K562 (cell line): Measurements from ENCODE around the gene SMIM29. TPM values are rescaled to one million over a fixed set of nuclear protein-coding genes. Genes with fewer than 3 reads are reported as not detected.

Experiments used
- ARID3B ChIP-seq: fragments of 250-450 bp; sonication (Bioruptor Pico); IDR thresholded peaks from 2 replicates; pipeline ENCODE4 v1.4.0; 2020; ENCODE audit warnings: borderline replicate concordance
- CREB1 ChIP-seq, 2 experiments: sonication (generic) in 1 of 2; formaldehyde crosslinking in 1 of 2; IDR thresholded peaks; 2 replicates each; pipeline versions ENCODE4 v1.6.1 to v1.8.0; 2012 to 2022; ENCODE audit warnings: inconsistent platforms in 1 of 2, mild to moderate bottlenecking in 1 of 2, missing genetic modification reagents in 1 of 2, moderate library complexity in 1 of 2
- CREB5 ChIP-seq: fragments of 250-450 bp; sonication (Bioruptor Pico); IDR thresholded peaks from 2 replicates; pipeline ENCODE4 v1.5.0; 2020; ENCODE audit warnings: mild to moderate bottlenecking
- E2F4 ChIP-seq: sonication (generic); formaldehyde crosslinking; IDR thresholded peaks from 2 replicates; pipeline ENCODE4 v1.8.0; 2022; ENCODE audit warnings: mild to moderate bottlenecking, low read depth, missing genetic modification reagents
- GATA2 ChIP-seq: sonication (generic); formaldehyde crosslinking; IDR thresholded peaks from 2 replicates; pipeline ENCODE4 v1.4.0; 2020; ENCODE audit warnings: mild to moderate bottlenecking, missing genetic modification reagents
- JUN ChIP-seq, 2 experiments: sonication (generic) in 1 of 2; formaldehyde crosslinking in 1 of 2; IDR thresholded peaks; 2 replicates each; pipeline versions ENCODE4 v1.6.1 to v1.8.0; 2012 to 2022; ENCODE audit warnings: borderline replicate concordance in 2 of 2, mild to moderate bottlenecking in 2 of 2, improper control_type of control experiment in 1 of 2, low read depth in 1 of 2, low read length in 1 of 2, missing genetic modification reagents in 1 of 2
- JUNB ChIP-seq: fragments of 450-650 bp; formaldehyde crosslinking; conservative IDR thresholded peaks from 2 replicates; pipeline ENCODE4 v1.4.0; 2020; ENCODE audit warnings: mild to moderate bottlenecking
- JUND ChIP-seq, 2 experiments: IDR thresholded peaks; 2 replicates in 1 of 2; 3 replicates in 1 of 2; pipeline ENCODE4 v1.6.1; 2011; ENCODE audit warnings: borderline replicate concordance in 2 of 2, low read depth in 2 of 2, low read length in 2 of 2, improper control_type of control experiment in 1 of 2, missing biosample characterization in 1 of 2, missing genetic modification characterization in 1 of 2, missing genetic modification reagents in 1 of 2
- MAFF ChIP-seq: IDR thresholded peaks from 2 replicates; pipeline ENCODE4 v1.6.1; 2012; ENCODE audit warnings: low read length, improper control_type of control experiment
- NFIC ChIP-seq: fragments of 450-650 bp; IDR thresholded peaks from 2 replicates; pipeline ENCODE4 v1.6.1; 2017; ENCODE audit warnings: mild to moderate bottlenecking, inconsistent platforms
- PYGO2 ChIP-seq: fragments of 450-650 bp; IDR thresholded peaks from 2 replicates; pipeline ENCODE4 v1.6.1; 2016; ENCODE audit warnings: mild to moderate bottlenecking, missing genetic modification characterization, moderate library complexity, missing compliant biosample characterization
- SMARCB1 ChIP-seq: IDR thresholded peaks from 2 replicates; pipeline ENCODE4 v1.6.1; 2011; ENCODE audit warnings: improper control_type of control experiment, low read depth; ENCODE audit not compliant: insufficient read length
- ZNF175 ChIP-seq: fragments of 200-800 bp; sonication (Bioruptor generic); IDR thresholded peaks from 2 replicates; pipeline ENCODE4 v1.6.1; 2016; ENCODE audit warnings: low read depth, mild to moderate bottlenecking, missing genetic modification characterization, missing compliant biosample characterization
- polyA plus RNA-seq, 8 experiments: library from polyadenylated mRNA; depleted of rRNA in 4 of 8; stranded (reverse) in 5 of 8; unstranded in 3 of 8; fragments of >200 nt; fragmentation: Nextera tagmentation in 2 of 8; fragmentation: Illumina TruSeq in 1 of 8; extraction: Ambion mirVana in 2 of 8; extraction: Trizol in 1 of 8; gene quantifications; 2 replicates each; pipeline versions ENCODE4 v1.2.1 to v1.2.3, GENCODE V29; 2011 to 2014; ENCODE audit warnings: inconsistent platforms in 1 of 8, missing spikeins in 1 of 8
- total RNA-seq, 7 experiments: library from RNA; depleted of rRNA in 6 of 7; stranded (reverse); fragments of >200 nt in 6 of 7; fragmentation: Illumina TruSeq in 2 of 7; extraction: Trizol in 2 of 7; gene quantifications; 2 replicates each; pipeline versions ENCODE4 v1.2.1 to v1.2.3, GENCODE V29; 2011 to 2021; ENCODE audit warnings: low replicate concordance in 1 of 7
- TF ChIP-seq, protein P1 (sequence below): IDR thresholded peaks from 3 replicates; pipeline ENCODE4 v1.6.1; 2011; ENCODE audit warnings: borderline replicate concordance, mild to moderate bottlenecking; ENCODE audit not compliant: insufficient read length, insufficient read depth
- TF ChIP-seq, protein P2 (sequence below): sonication (generic); formaldehyde crosslinking; IDR thresholded peaks from 2 replicates; pipeline ENCODE4 v1.8.1; 2023; ENCODE audit warnings: missing genetic modification reagents, mild to moderate bottlenecking, borderline replicate concordance

Gene SMIM29
- total and polyA plus RNA-seq, 9 of the 15 experiments (the other 6 are each of a cell fraction or from before 2014, with no cell fraction given) = 6.5 to 36.7 (median 20.9) TPM

DNA sequence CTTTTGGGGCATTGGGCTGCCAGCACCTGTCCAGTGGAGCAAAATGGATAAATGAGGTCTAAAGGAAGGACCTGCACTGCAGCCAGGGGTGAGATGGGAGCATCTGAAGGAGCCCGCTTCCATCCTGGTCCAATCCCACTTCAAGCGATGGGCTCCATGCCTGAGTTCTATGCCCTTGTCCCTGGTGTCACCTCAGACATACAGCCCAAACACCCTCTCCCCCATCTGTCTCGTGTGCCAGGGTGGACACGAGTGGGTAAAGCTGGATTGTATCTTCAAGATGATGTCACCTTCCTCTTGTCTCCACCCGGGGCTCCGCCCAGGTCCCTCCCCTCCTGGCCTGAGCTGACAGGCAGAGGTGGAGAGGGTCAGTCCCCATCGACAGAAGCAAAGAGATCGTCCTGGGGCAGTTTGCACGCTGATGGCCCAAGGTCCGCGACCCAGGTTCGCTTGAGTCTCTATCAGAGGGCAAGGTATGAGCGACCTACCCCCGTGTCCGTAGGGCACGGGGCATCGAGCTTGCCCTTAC is 544 bp downstream of the SMIM29 start (continued):
- TF ChIP-seq JUND (IDR thresholded peaks at IDR 0.05; ENCODE audit: borderline replicate concordance, low read depth, low read length) (peak; percentile 90), JUND (tag; IDR thresholded peaks at IDR 0.05; ENCODE audit: borderline replicate concordance, low read depth, low read length) (peak; percentile 87; the same call in 2 of the 3 replicates), PYGO2 (tag) (no peak), GATA2 (CRISPR knock-in tag) (no peak), SMARCB1 (no peak), MAFF (no peak), CREB5 (CRISPR knock-in tag) (no peak), ARID3B (CRISPR knock-in tag) (no peak), JUN (IDR thresholded peaks at IDR 0.05; ENCODE audit: borderline replicate concordance, low read depth, low read length) (peak; percentile 79; the same call in 1 of the 2 replicates), JUN (CRISPR knock-in tag; IDR thresholded peaks at IDR 0.05; ENCODE audit: borderline replicate concordance) (no peak), ZNF175 (no peak), JUNB (no peak), E2F4 (CRISPR knock-in tag) (no peak), NFIC (peak; percentile 13; the same call in 1 of the 2 replicates), CREB1 (IDR thresholded peaks at IDR 0.05) (0 out of 2 replicates have a peak, but pooled peaks have one; percentile 19), CREB1 (CRISPR knock-in tag; IDR thresholded peaks at IDR 0.05) (peak; percentile 4; the same call in 1 of the 2 replicates)
- TF ChIP-seq, protein P1, sequence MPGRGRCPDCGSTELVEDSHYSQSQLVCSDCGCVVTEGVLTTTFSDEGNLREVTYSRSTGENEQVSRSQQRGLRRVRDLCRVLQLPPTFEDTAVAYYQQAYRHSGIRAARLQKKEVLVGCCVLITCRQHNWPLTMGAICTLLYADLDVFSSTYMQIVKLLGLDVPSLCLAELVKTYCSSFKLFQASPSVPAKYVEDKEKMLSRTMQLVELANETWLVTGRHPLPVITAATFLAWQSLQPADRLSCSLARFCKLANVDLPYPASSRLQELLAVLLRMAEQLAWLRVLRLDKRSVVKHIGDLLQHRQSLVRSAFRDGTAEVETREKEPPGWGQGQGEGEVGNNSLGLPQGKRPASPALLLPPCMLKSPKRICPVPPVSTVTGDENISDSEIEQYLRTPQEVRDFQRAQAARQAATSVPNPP = no peak
- TF ChIP-seq, protein P2, sequence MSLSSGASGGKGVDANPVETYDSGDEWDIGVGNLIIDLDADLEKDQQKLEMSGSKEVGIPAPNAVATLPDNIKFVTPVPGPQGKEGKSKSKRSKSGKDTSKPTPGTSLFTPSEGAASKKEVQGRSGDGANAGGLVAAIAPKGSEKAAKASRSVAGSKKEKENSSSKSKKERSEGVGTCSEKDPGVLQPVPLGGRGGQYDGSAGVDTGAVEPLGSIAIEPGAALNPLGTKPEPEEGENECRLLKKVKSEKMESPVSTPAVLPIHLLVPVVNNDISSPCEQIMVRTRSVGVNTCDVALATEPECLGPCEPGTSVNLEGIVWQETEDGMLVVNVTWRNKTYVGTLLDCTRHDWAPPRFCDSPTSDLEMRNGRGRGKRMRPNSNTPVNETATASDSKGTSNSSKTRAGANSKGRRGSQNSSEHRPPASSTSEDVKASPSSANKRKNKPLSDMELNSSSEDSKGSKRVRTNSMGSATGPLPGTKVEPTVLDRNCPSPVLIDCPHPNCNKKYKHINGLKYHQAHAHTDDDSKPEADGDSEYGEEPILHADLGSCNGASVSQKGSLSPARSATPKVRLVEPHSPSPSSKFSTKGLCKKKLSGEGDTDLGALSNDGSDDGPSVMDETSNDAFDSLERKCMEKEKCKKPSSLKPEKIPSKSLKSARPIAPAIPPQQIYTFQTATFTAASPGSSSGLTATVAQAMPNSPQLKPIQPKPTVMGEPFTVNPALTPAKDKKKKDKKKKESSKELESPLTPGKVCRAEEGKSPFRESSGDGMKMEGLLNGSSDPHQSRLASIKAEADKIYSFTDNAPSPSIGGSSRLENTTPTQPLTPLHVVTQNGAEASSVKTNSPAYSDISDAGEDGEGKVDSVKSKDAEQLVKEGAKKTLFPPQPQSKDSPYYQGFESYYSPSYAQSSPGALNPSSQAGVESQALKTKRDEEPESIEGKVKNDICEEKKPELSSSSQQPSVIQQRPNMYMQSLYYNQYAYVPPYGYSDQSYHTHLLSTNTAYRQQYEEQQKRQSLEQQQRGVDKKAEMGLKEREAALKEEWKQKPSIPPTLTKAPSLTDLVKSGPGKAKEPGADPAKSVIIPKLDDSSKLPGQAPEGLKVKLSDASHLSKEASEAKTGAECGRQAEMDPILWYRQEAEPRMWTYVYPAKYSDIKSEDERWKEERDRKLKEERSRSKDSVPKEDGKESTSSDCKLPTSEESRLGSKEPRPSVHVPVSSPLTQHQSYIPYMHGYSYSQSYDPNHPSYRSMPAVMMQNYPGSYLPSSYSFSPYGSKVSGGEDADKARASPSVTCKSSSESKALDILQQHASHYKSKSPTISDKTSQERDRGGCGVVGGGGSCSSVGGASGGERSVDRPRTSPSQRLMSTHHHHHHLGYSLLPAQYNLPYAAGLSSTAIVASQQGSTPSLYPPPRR (CRISPR knock-in tag) = no peak; the same call in 1 of the 2 replicates
